ENCODE data around the gene FAM83G.
"Not testable (repeated sequence)": the region's sequence is repeated elsewhere in the genome, so short reads cannot be mapped to it uniquely, and the experiment has no call there.

Gene FAM83G

GRCh38 chr17:18953231-18953728 lies 51.3 kb downstream of the FAM83G start:
- DNase-seq (ENCODE audit: low read depth), result no peak

- no peak for DNase-seq (ENCODE audit: low read depth)
Measured at GRCh38 chr17:18951941-18952842, 52.4 kb downstream of the FAM83G start, which contains the start of gene SLC5A10. SLC5A10 (plus strand) TSS chr17:18952165; CDS start chr17:18952206, 41 bp downstream.

- DNase-seq (ENCODE audit: low read depth), result no peak
Measured at GRCh38 chr17:18950944-18951905, 53.3 kb downstream of the FAM83G start.

GRCh38 chr17:18950346-18950745 lies 54.2 kb downstream of the FAM83G start:
- DNase-seq (ENCODE audit: low read depth), result no peak

GRCh38 chr17:18949566-18949965 lies 55.0 kb downstream of the FAM83G start:
- no peak for DNase-seq (ENCODE audit: low read depth)

GRCh38 chr17:18948476-18949006 lies 56.0 kb downstream of the FAM83G start:
- DNase-seq (ENCODE audit: low read depth), result no peak

GRCh38 chr17:18947866-18948265 lies 56.7 kb downstream of the FAM83G start:
- DNase-seq (ENCODE audit: low read depth), result no peak

GRCh38 chr17:18946536-18946935 lies 58.0 kb downstream of the FAM83G start:
- no peak for DNase-seq (ENCODE audit: low read depth)

GRCh38 chr17:18944646-18945045 lies 59.9 kb downstream of the FAM83G start:
- DNase-seq (ENCODE audit: low read depth), result no peak

GRCh38 chr17:18938692-18939023 lies 65.9 kb downstream of the FAM83G start:
- DNase-seq (ENCODE audit: low read depth), result no peak

- no peak for DNase-seq (ENCODE audit: low read depth)
Measured at GRCh38 chr17:18937981-18938691, 66.4 kb downstream of the FAM83G start.

- DNase-seq (ENCODE audit: low read depth), result no peak
Measured at GRCh38 chr17:18933102-18934058, 71.2 kb downstream of the FAM83G start.

- no peak for DNase-seq (ENCODE audit: low read depth)
Measured at GRCh38 chr17:18932360-18933055, 72.1 kb downstream of the FAM83G start.

- DNase-seq (ENCODE audit: low read depth), result no peak
Measured at GRCh38 chr17:18928628-18929125, 75.9 kb downstream of the FAM83G start.

GRCh38 chr17:18925187-18925586 lies 79.4 kb downstream of the FAM83G start:
- no peak for DNase-seq (ENCODE audit: low read depth)

- DNase-seq (ENCODE audit: low read depth), result not testable (repeated sequence)
Measured at GRCh38 chr17:18922596-18922995, 82.0 kb downstream of the FAM83G start.

- no peak for DNase-seq (ENCODE audit: low read depth)
Measured at GRCh38 chr17:18921912-18922451, 82.6 kb downstream of the FAM83G start.

- no peak for DNase-seq (ENCODE audit: low read depth)
Measured at GRCh38 chr17:18921485-18921884, 83.1 kb downstream of the FAM83G start.

GRCh38 chr17:18920911-18921441 lies 83.6 kb downstream of the FAM83G start:
- no peak for DNase-seq (ENCODE audit: low read depth)
